ENCODE measurements around the gene RALGPS1.
A peak's percentile ranks its signal among the peaks of the same experiment; 100 is the strongest.

Gene RALGPS1

DNA sequence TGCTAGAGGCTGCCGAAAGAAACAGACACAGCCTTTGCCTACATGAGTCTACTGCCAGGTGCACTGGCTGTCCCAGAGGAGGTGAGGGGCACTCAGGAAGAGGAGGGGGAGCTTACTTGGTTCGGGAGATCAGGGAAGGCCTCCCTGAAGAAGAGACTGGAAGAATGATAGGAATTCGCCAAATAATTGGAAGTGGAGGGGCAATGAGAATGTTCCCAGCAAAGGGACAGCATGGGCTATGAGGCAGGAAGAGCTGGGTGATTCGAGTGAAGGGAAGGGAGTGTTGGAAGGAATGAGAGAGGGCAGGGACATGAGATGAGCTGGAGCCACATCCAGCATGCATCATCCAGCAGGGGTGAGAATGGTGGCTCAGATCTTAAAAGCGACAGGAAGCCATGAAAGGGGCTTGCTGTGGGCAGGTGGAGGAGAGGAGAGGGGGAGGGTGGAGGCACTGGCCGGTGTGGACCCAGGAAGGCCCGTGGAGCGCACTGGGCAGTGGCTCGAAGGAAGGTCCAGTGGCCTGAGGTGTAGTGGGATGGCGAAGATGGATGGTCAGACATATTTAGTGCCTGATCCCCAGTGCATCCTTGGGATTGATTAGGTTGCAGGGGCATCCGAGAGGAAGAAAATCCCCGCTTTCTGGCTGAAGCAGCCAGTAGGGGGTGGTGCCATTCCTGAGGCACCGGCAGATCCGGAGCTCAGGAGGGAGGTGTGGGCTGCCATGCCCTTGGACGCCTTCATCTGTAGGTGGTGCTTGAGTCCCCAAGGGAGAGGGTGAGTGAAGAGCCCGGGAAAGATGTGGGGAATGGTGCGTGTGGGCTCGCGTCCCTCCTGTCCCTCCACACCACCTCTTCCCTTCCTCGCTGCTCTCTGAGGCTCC is 296.5 kb downstream of the RALGPS1 start:
- no peak for DNase-seq

DNA sequence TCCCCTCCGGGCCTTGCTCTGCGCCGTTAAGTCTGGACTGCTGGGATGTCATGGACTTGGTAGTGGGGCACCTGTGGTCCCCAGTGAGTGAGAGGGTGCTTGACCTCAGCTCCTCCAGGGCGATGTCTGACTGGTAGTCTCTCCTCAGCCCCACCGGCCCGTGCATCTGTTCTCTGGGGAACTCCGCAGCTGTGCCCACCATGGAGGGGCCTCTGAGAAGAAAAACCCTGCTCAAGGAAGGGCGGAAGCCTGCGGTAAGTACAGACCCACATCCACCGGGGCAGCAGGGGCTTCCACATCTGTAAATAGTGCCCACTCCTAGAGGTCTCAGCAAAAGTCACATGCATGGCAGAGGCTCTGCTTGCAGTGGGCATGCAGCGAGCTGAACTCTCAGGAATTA is 297.4 kb downstream of the RALGPS1 start:
- DNase-seq = no peak

DNA sequence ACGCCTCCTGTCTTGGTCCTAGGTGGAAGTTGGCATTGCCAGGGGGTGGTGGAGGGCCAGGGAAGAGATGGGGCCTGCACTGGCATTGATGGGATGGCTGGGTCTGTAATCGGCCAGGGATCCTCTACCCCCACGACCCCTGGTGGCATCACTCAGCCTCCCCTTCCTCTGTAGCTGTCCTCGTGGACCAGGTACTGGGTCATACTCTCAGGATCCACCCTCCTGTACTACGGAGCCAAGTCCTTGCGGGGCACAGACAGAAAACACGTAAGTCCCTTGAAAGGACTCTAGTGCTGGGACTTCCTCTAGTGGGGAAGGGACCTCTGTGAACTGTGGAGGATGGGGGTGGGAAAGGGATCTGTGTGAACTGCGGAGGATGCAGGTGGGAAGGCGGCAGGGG is 297.9 kb downstream of the RALGPS1 start:
- no peak for DNase-seq

DNA sequence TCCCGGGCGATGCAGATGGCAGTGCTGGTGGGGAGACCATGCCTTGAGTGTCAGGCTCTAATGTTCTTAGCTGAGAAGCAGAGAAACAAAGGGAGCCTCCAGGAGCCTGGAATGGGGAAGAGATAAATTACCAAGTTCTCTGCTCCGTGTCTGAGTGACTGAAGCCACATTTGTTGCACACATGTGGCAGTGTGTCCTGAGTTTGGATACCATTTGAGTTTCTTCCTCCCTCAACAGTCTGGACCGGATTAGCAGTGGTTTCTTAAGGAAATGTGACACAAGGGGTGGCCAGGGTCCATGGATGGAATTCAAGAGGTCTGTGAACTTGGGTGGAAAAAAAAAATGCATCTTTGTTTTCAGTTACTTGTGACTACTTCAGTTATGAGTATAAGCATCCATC is 299.3 kb downstream of the RALGPS1 start:
- DNase-seq = no peak

DNA sequence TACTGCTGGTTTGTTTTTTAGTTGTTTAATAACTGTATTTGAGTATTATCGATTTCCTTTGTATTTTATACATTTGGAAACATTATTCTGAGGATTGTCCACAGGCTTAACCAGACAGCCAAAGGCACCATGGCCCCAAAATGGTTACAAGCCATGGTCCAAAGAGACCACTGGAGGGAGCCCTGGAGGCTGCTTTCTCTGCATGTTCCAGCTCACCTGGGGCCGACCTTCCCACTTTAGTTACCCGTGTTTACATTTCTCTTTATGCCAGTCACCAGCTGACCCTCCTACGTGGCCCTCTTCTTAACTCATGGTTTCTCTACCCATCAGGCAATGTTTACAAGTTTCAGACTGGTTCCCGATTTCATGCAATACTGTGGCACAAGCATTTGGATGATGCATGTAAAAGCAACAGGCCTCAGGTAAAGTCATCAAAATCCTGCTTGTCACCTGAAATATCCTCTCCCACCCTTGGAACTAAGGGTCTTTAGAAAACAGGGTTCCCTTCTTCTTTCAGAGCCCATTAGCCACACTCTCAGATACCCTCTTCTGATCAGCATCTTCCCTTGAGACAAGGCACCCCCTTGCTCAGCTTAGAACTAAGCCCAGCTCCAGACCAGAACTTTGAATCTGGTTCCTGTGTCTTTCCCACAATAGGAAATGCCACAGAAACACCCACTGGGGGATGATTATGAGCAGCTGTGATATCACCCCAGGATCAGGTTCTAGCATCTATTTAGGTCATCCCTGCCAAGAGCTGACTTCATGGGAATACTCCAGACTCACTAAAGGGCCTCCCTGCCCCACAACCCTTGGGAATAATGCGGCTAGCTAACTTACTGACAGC is 300.1 kb downstream of the RALGPS1 start:
- DNase-seq = peak; percentile 48 to 70 (median 59)

DNA sequence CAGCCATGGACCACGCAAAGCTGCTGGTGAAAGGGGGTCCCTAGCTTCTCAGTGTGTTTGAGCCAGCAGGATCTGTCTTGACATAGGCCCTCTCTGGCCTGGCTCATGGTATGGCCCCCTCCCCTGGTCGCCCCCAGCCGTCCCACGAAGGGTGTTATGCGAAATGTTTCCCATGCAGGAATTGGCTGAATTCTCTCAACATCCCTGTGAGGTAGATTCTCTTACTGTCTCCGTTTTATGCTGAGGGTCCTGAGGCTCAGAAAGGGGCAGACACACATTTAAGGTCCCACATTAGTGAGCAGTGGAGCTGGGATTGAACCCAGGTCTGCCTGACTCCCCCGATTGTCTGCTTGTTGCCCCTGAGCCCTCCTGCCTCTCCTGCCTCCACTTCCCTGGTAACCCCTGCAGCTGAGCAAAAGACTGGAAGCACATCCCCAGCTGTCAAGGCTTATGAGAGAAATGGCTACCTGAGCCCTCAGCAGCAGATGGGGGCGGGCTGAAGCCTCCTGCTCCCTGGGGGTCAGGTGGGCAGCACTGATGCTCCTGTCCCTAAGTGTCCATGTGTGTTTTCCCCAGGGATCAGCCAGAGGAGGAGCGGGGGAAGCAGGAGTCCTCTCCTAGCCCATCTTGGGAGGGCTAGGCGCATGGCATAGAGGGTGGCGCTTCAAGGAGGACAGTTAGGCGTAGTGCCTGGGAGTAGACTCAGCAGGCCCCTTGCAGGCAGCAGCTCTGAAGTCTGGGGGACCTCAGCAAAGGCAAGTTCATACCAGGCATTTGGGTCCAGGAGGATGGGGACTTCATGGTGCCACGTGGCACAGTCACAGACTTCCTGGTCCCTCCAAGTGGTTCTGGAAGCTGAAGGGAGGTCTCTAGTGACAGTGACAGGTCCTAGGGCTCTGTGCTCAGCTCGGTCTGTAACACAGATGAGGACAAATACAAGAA is 301.0 kb downstream of the RALGPS1 start:
- DNase-seq = no peak

DNA sequence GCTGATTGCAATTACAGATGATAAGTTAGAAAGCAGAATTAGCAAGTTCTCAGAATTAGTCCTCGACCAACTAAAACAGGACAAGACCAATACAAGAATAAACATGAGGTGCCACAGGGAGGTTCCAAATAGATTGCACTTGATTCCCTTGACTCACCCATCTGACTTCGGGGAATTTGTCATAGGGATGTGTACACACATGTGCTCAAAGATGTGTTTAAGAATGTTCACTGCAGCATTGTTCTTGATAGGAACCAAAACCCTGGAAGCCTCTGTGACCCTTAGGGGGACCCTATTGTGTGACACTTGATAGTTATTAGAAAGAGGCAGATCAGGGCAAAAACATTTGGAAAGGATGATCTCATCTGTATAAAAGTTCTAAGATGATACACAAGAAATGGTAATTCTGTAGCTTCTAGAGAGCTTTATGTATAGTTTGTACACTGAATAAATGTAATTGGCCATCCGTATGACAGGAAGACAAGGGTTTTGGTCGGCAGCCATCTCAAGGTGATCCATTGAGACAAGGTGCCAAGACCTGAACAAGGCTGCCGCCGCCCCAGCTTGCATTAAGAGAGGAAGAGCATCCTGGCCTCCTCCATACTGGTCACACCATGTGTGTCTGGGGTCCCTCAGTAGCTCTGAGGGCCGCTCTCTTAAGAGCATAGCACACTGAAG is 301.8 kb downstream of the RALGPS1 start:
- DNase-seq = no peak

DNA sequence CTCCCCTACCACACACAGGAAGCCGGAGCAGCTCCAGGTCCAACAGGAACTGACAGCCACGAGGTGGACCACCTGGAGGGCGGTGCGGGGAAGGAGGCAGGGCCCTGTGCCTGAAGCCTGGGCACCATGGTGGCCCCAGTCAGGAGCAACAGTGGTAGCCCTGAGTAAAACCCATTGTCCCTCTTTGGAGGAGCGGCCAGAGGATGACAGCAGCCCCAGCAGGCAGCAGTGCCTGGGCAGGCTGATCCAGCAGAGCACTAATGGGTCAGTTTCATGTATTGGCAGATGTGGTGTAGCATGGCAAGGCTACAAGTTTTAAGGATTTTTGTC is 302.3 kb downstream of the RALGPS1 start:
- DNase-seq = no peak

DNA sequence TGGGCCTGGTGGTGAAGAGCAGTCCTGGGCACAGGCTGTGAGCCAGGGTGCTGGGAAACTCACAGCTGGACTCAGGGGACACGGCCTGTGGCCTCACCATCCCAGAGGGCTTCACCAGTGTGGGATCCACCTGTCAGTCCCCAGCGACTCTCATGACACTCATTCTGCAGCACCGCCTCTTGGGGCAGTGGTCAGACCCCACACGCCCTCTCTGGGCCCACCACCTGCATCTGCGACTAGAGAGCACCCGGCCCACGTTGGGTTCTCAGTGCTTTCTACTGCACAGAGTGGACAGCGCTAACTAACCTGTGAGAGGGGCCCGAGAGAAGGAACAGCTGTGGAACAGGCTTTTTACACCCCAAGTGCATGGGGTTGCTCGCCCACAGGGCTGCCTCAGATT is 304.2 kb downstream of the RALGPS1 start:
- DNase-seq = no peak

DNA sequence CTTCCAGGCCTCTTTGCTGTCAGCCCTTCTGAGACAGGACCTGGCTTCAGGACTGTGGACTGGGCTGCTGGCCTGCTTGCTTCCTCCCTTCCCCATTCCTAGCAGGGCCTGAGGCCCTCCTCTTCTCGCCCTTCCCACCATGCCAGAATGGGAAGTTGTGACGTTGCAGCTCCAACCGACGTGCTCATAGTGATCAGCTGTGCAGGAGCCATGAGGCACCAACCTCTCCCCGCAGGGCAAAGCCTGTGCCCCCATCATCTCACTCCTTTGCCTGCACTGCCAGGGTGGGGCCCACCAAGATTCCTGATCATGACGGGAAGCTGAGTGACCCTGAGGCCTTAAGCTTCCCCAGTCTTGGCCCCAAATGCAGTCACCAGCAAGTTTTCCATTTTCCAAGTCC is 304.9 kb downstream of the RALGPS1 start:
- peak; percentile 62 to 69 (median 66) for DNase-seq

DNA sequence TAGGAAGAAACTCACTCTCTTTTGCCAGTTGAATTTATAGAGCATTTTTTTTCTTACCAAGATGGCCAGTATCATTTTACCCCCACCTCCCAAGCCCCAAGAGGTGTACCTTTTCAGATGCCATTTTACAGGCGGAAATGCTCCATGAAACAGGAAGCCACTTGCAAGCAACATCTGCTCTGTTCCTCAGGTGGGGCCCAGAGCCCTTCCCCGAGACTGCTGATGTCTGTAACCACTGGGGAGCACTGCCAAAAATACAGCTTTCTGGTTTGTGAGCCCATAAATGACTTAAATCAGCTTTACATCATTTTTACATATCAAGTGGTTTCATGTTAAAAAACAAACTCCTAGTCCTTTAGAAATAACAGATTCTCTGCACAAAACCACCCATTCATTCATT is 307.1 kb downstream of the RALGPS1 start:
- DNase-seq = no peak

DNA sequence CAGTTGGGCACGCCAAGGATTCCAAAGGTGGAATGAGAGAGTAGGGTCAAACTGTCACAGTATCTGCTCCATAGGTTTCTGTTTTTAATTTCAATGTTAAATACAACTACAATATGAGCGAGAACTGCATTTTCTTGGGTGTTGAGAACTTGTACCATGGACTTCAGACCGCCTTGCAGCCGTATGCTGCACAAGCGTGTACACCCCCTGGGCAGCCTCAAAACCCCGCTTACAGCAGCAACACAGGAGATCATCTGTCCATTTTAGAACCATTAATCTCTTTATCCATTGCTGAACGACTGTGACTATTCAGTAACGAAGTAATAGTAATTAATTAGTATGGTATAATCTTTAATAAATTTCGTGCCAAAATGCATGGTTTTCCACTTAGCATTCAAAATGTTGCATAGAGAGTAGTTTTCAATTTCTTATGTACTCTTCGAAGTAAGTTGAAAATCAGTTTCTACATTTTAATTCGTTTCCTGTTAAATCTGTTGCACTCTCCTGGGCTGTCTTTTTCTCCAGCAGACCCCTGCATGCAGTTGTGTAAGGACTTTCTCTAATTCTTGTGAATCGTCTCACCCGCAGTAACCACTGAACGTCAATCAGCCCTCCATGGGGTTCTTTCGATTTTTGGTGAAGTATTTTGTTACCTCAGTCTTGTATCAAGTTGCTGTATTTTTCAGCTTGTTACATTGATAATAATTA is 308.0 kb downstream of the RALGPS1 start:
- no peak for DNase-seq

DNA sequence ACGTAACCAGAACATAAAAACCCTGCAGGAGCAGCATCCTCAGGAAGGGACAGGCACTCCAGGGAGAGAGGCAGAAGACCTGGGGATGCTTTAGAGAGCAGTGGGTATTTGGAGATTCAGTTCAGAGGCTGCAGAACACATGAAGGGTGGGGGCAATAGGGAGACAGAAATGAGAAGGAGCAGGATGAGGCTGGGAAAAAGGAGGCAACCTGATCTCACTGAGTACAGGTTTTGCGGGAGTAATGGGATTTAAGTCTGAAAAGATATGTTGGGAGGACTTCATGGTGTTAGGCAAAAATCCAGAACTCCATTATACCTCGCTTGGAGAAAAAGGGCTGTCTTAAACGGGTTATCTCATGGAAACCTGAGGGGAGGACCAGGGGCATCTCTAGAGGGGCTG is 308.7 kb downstream of the RALGPS1 start:
- DNase-seq = no peak

DNA sequence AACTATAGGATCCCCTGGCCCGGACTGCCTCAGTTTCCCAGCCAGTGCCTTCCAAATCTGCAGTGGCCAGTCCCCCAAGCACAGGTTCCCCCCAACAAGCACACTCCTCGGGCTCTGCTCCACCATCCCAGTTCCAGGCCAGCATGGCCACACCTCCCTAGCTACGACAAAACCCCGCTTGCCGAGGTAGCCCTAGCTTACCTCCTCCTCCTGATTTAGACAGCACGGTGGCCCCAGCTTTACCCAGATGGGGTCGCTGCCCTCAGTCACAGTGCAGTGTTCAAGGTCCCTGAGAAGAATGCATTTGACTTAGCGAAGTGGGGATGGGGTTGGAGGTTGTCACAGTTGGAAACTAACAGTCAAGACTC is 309.2 kb downstream of the RALGPS1 start:
- no peak for DNase-seq

DNA sequence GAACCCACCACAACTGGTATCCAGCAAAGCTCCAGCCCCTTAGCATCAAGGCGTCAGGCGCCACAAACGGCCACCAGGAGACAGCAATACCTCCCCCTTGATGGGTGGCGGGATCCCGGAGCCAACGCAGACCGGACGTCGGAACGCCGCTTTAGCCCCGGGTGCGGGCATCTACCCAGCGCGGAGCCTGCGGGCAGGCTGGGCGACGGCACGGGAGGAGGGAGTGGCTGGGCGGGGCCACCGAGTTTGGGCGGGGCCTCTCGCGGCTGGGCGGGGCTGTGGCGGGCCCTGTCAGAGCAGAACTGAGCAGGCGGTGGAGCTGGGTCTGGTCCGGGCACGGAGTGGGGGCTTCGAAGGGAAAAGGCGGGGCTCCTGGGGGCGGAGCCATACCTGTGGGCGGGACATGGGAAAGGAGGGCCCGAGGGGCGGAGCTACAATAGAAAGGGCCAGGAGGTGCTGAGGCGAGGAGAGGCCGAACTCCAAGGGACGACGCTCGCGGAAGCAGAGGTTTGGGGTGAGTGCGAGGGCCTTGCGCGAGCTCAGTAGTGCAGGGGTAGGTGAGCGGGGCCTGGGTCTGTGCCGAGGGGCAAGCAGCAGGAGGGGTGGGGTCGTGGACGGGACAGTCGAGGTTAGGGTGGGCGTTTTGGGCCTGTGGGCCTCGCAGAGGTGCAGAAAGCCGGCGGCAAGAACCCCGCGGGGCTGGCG is 309.7 kb downstream of the RALGPS1 start:
- peak; percentile 82 to 90 (median 83) for DNase-seq

DNA sequence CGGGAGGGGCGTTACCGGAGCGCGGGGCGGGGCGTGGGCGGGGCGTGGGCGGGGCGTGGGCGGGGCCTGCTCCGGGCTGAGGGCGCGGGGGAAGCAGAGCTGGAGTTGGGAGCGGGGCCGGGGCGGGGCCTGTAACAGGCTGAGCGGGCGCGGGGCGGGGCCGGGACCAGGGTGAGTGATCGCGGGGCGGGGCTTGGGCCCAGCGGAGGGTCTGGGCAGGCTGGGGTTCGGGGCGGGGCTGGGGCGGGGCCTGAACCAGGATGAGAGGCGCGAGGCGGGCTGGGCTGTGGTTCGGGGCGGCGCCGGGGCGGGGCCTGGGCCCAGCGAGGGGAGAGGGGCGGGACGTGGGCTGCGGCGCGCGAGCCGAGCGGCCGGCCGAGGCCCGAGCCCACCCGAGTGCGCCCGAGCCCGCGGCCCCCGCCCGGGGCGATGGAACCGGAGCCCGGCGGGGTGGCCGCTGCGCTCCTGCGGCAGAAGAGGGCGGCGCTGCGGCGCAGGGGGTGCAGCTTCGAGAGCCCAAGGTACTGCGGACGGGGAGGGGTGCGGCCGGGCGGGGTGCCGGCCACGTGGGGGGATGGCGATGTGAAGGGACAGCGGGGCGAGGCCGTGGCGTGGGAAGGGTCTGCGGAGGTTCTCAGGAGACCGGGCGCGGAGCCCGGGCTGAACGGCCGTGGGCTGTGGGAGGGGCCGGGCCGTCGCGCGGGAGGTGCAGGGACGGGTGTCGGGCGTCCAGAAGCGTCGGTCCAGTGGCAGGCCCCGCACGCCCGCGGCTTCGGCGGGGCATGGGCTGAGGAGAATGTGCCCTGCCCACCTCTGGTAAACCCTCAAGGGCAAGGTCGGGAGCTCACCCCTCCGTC is 310.5 kb downstream of the RALGPS1 start:
- DNase-seq = peak; percentile 90 to 99 (median 97)

DNA sequence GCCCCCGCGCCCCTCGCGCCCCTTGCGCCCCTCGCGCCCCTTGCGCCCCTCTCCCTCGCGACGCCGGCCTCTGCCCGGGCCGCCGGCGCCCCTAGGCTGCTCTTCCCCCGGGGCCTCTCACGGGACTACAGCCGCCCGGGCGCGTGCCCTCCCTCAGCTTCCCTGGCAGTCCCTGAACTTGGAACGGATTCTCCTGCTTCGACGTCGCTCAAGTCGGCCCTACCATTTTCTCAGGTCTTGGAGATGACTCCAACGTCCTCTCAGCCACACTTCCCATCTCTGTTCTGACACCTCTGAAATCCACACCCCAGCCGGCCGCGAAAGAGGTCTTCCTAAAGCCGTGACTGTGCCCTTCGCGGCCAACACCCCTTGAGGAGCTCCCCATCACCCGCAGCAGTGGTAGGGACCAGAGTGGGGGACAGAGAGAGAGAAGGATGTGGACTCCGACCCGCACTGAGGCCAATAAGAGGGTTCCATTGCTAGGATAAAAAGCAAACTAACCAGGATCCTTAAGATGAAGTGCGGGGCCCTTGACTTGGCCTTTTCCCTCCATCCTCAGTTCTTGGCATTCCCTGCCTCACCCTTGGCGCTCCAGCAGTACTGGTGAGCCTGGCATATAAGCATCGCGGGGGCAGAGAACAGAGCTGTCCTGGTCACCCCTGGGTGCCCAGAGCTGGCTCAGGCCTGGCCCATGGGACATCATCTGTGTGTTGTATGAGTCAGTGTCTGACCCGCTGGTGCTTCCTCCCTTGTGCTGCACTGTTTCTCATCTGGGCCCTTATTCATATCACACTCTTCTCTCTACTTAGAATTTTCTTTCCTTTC is 311.4 kb downstream of the RALGPS1 start:
- DNase-seq = peak; percentile 32 to 49 (median 46)

DNA sequence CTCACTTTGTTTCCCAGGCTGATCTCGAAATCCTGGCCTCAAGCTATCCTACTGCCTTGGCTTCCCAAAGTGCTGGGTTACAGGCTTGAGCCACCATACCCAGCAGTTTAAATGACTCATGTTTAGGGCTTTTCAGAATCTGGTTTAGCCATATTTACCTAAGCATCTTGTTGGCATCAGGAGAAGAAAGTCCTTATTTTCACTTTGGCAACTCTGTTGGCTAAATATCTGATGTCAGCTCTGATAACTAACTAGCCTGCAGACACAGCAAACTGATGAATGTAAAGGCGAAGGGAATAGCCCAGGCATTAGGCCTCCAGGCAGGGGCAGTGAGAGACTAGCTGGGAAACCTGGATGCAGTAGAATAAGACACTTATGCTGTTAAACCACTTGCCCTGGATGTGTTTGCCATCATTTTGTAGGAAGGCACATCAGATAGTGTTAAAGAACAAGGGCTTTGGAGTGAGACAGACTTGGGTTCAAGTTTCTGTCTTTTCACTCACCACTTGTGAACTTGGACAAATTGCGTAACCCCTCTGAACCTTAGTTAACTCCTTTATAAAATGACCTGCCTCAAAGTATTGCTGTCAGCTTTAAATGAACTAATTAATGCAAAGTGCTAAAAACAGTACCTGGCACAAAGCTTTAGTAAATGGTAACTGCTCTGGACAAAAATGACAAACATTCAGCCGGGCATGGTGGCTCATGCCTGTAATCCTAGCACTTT is 315.3 kb downstream of the RALGPS1 start:
- DNase-seq = no peak

All from suppressor macrophage treated with lipopolysaccharide for 1 hour (primary cell).